ENCODE results near the gene GPR141.

- TF ChIP-seq EP300 (IDR thresholded peaks at IDR 0.05; ENCODE audit: borderline replicate concordance) (no peak), NFIC (IDR thresholded peaks at IDR 0.05) (no peak), YY1 (IDR thresholded peaks at IDR 0.05; ENCODE audit: low read depth) (no peak), TCF12 (IDR thresholded peaks at IDR 0.05; ENCODE audit: low read depth) (no peak), MAX (IDR thresholded peaks at IDR 0.05) (no peak), TAF1 (IDR thresholded peaks at IDR 0.05; ENCODE audit: low read depth) (no peak), REST (IDR thresholded peaks at IDR 0.05; ENCODE audit: low read depth) (no peak)
These were observed 98.6 kb downstream of the GPR141 start for GRCh38 chr7:37782166-37782565.
